Measurements from ENCODE around the gene UBN2.

The UBN2 gene

DNA sequence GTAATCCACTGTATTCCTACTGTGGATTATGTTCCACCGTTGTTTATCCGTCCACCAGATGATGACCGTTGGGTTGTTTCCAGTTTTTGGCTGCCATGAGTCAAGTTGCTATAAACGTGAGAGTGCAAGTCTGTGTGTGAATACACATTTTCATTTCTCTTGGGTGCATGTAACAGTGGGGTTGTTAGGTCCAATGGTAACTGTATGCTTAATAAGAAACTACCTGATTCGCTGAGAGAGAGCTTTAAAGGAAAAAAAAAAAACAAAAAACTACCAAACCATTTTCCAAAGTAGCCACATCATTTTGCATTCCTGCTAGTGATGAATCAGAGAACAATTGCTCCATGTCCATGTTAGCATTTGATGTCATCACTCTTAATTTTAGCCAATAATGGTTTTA is 15.9 kb downstream of the UBN2 start:
- TF ChIP-seq, protein P1, sequence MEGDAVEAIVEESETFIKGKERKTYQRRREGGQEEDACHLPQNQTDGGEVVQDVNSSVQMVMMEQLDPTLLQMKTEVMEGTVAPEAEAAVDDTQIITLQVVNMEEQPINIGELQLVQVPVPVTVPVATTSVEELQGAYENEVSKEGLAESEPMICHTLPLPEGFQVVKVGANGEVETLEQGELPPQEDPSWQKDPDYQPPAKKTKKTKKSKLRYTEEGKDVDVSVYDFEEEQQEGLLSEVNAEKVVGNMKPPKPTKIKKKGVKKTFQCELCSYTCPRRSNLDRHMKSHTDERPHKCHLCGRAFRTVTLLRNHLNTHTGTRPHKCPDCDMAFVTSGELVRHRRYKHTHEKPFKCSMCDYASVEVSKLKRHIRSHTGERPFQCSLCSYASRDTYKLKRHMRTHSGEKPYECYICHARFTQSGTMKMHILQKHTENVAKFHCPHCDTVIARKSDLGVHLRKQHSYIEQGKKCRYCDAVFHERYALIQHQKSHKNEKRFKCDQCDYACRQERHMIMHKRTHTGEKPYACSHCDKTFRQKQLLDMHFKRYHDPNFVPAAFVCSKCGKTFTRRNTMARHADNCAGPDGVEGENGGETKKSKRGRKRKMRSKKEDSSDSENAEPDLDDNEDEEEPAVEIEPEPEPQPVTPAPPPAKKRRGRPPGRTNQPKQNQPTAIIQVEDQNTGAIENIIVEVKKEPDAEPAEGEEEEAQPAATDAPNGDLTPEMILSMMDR (IDR thresholded peaks at IDR 0.05) = no peak

DNA sequence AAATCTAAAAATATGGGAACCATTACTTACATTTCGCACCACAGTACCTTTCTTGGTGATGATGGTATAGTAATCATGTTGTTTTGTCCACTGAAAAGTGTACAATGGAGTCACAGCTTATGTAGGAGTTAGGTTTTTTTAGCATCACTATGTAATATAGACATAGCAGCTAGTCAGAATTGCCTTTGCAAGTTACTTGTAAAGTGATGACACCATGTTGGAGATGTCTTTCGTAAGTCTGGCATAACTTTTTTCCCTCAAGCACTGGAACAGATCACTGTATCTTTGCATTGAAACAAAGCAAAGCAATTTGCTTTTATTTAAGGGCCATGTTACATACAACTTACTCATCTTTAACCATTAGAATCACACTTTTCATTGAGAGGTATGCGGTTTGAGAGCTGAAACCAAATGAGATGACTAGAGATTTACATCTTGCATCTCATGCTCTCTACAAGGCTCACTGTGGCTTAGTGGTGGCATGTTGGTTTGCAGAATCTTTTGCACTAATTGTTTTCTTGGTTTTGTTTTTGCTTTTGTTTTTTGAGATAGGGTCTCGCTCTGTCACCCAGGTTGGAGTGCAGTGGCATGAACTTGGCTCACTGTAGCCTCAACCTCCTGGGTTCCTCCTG is 18.3 kb downstream of the UBN2 start:
- TF ChIP-seq, protein P1 (IDR thresholded peaks at IDR 0.05) = no peak

DNA sequence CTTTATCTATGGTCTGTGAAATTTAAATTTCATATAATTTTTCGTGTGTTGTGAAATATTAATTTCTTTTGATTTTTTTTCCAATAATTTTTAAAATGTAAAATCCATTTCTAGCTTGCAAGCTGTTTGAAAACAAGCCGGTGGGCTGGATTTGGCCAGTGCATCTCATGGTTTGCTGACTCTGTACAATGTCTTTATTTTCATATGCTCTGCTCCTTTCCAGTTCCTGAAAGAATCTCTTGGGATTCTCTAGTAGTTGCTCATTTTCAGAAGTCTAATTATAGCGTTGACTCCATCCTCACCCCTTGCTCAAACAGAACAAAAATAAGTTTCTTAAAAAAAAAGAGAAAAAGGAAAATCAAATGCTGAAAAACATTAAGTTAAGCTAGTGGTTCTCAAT is 21.4 kb downstream of the UBN2 start:
- TF ChIP-seq, protein P1 (IDR thresholded peaks at IDR 0.05) = no peak

DNA sequence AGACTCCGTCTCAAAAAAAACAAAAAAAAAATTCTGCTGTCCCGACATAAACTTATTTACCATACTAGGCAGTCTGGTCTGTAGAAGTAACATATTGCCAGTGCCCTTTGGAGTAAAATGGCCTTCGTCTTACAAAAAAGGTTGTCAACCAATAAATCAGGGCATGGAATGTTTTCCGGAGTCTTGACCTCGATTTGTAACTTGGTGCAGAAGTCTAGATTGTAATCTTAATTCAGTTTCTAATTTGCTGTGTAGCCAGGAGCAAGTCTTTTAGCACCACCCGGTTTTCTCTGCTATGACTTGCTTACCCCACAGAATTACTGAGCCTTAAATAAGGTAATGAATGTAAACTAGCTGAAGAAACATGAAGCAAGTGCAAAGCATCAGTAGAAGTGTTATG is 23.2 kb downstream of the UBN2 start:
- TF ChIP-seq, protein P1 (IDR thresholded peaks at IDR 0.05) = no peak

DNA sequence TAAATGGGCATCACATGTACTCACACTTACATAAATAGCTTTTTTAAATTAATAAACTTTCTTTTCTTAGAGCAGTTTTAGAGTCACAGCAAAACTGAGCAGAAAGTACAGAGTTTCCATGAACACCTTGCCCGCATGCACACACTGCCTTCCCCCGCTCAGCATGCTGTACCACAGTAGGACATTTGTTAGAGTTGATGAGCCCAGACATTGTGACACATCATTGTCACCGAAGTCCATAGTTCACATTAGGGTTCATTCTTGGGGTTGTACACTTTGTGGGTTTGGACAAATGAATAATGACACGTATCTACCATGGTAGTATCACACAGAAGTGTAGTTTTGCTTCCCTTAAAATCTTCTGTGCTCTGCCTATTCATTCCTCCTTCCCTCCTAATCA is 23.7 kb downstream of the UBN2 start:
- TF ChIP-seq, protein P1 (IDR thresholded peaks at IDR 0.05) = no peak

DNA sequence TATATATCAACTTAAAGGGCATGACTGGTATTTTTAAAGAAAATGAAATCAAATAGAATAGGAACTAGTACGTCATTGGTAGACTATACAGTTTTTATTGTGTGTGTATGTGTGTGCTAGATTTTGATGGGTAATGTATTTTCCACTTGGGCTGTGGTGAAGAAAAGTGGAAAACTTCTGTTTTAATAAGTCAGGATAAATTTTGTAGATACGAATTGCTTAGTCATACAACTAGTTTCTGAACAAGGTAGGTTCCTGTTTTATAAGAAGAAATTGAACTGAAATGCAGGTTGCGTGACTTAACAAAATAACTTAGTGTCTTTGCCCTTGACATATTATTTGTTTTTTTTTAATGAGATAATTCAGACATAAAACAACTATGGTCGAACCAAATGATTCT is 24.3 kb downstream of the UBN2 start:
- TF ChIP-seq, protein P1 (IDR thresholded peaks at IDR 0.05) = no peak

DNA sequence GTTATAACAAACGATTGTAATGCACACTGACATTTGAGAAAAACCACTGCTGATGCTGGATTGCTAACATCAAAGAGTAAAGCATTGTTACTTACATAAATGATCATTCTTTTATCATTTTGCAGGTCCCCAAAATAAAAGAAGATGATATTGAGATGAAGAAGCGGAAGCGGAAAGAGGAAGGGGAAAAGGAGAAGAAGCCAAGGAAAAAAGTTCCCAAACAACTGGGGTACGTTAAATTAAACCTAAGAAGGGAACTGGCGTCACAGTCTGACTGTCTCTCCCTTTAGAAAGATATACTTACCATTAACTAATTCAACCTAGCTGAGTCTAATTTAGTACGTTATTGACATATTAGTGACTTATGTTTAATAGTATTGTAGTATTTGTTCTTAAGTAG is 28.1 kb downstream of the UBN2 start:
- TF ChIP-seq, protein P1 (IDR thresholded peaks at IDR 0.05) = no peak

DNA sequence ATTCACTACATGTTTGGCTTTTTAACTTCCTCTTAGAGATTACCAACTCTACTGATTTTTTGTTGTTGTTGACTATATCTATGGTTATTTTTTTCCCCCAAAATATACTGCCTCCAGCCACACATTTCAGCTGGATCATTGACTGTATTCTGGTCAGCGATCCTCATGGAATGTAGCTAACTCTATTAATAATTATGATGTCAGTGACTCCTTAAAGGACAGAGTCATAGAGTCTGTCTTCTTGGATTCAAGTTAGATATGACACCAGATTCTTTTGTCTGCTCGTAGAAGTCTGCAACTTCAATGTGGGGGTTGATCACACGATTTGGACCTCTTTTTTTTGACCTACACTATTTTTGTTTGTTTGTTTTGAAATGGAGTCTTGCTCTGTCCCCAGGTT is 33.2 kb downstream of the UBN2 start:
- TF ChIP-seq, protein P1 (IDR thresholded peaks at IDR 0.05) = no peak
